Activated naive CD4-positive, alpha-beta T cell treated with anti-CD3 and anti-CD28 coated beads, Interleukin-2, amount 50 U/mL, for 72 hours (primary cell): ENCODE results near the gene RRP1B. TPM values are rescaled to one million over a fixed set of nuclear protein-coding genes. Genes with fewer than 3 reads are reported as not detected.
"Not testable (repeated sequence)": the region's sequence is repeated elsewhere in the genome, so short reads cannot be mapped to it uniquely, and the experiment has no call there.

Source experiments
- ATAC-seq, 2 donors: fragments of 150-1000 bp; cut with Tn5 transposase; 2 replicates each; pipeline ENCODE4 v1.10.0; 2021; ENCODE audit warnings: mild to moderate bottlenecking in 2 of 2, moderate library complexity in 2 of 2
- DNase-seq, 2 donors: peaks; one replicate each; pipeline ENCODE4 v3.0.0; 2021 to 2022; ENCODE audit warnings: low spot score in 2 of 2
- H3K27ac Mint-ChIP-seq, 2 donors: one replicate each; pipeline ENCODE4 v1.8.0; 2022; ENCODE audit warnings: mild to moderate bottlenecking in 2 of 2, mixed read lengths in 2 of 2
- H3K36me3 Mint-ChIP-seq, 2 donors: one replicate each; pipeline ENCODE4 v1.8.0; 2022; ENCODE audit warnings: mixed read lengths in 2 of 2
- H3K9me3 Mint-ChIP-seq, 2 donors: one replicate each; pipeline ENCODE4 v1.8.0; 2022; ENCODE audit warnings: mixed read lengths in 2 of 2
- total RNA-seq, 2 donors: library from RNA; stranded (reverse); gene quantifications; one replicate each; pipeline ENCODE4 v1.2.3, GENCODE V29; 2022

RRP1B gene, protein sequence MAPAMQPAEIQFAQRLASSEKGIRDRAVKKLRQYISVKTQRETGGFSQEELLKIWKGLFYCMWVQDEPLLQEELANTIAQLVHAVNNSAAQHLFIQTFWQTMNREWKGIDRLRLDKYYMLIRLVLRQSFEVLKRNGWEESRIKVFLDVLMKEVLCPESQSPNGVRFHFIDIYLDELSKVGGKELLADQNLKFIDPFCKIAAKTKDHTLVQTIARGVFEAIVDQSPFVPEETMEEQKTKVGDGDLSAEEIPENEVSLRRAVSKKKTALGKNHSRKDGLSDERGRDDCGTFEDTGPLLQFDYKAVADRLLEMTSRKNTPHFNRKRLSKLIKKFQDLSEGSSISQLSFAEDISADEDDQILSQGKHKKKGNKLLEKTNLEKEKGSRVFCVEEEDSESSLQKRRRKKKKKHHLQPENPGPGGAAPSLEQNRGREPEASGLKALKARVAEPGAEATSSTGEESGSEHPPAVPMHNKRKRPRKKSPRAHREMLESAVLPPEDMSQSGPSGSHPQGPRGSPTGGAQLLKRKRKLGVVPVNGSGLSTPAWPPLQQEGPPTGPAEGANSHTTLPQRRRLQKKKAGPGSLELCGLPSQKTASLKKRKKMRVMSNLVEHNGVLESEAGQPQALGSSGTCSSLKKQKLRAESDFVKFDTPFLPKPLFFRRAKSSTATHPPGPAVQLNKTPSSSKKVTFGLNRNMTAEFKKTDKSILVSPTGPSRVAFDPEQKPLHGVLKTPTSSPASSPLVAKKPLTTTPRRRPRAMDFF
- 10 to 100 TPM; 39.1 to 61.5 TPM for total RNA-seq

DNA sequence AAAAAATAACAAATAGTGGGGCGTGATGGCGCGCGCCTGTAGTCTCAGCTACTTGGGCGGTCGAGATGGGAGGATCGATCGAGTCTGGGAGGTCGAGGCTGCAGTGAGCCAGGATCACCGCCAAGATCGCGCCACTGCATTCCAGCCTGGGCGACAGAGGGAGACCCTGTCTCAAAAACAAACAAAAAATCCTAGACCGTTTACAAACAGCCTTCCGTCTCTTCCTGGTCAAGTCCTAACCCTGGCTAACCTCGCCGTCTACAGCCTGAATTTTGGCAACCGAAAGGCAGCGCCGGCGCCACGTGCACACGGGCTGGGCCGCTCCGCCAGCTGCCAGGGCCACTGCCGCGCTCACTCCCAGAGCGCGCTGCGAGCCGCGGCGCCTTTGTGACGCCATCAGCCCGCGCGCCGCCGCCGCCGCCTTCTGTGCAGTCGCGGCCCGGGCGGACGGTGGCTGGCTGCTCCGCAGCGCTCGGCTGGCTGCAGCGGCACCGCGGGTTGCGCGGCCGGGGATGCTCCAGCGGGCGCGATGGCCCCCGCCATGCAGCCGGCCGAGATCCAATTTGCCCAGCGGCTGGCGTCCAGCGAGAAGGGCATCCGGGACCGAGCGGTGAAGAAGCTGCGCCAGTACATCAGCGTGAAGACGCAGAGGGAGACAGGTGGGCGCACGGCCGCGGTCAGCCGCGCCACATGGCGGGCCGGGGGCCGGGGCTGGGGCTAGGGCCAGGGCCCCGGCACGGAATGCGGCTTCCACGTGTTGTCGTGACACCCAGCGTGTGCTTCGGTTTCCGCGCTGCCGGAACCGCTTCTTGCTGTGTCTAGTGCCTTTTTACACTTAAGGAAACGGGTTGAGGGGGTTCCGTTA lies at the start of gene RRP1B, which contains the start of gene HSF2BP:
RRP1B (plus strand) TSS at position 425 of the 865 bp plus-strand sequence; CDS start at position 530, 105 bp downstream.
HSF2BP (minus strand) TSS at position 353 of the 865 bp plus-strand sequence. CDS start 1,392 bp downstream, outside the sequence.
- DNase-seq, result peak; percentile 85 to 88
- peak; percentile 90 to 94 for ATAC-seq
- H3K36me3 Mint-ChIP-seq, result peaks cover 24 to 32% of the 10 kb centered on the region in 2 donors
- H3K9me3 Mint-ChIP-seq, result no peaks in the 10 kb centered on the region
- peak within 1 kb of the TSS; percentile 97 for H3K27ac Mint-ChIP-seq

DNA sequence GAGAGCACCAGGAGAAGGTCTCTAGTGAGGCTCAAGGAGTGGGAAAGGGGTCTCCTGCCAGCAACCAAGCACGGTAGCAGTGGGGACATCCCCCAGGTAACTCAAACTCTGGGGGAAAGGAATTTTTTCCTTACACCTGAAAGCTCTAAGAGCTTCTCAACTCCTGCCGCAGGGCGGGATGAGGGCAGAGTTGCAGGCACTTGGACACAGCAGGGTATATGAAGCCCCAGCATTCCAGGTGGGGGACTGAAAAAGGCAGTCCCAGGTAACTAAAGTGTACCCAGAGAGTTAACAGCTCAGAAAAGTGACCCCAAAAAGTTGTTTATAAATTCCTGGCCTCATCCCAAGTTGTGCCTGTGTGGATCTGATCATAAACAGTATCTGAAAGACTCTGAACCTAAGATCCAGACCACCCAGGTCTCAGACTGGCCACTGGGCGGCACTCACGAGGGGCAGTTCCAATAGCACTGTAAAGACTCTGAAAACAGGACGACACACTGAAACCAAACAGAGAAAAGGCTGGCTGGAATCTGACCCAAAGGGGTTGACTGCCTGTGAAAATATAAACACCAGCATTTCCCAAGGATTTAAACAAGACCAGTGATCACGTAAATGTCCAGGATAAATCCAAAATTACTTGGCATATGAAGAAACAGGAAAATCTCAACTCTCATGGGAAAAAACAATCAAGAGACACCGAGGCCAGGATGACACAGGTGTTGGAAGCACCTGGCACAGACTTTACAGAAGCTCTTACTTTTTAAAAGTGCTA lies 47.6 kb upstream of the RRP1B start:
- Mint-ChIP-seq H3K27ac (no peak overlapping the region), H3K36me3 (no peaks in the 10 kb centered on the region), H3K9me3 (no peaks in the 10 kb centered on the region)
- DNase-seq (no peak), ATAC-seq (no peak)

DNA sequence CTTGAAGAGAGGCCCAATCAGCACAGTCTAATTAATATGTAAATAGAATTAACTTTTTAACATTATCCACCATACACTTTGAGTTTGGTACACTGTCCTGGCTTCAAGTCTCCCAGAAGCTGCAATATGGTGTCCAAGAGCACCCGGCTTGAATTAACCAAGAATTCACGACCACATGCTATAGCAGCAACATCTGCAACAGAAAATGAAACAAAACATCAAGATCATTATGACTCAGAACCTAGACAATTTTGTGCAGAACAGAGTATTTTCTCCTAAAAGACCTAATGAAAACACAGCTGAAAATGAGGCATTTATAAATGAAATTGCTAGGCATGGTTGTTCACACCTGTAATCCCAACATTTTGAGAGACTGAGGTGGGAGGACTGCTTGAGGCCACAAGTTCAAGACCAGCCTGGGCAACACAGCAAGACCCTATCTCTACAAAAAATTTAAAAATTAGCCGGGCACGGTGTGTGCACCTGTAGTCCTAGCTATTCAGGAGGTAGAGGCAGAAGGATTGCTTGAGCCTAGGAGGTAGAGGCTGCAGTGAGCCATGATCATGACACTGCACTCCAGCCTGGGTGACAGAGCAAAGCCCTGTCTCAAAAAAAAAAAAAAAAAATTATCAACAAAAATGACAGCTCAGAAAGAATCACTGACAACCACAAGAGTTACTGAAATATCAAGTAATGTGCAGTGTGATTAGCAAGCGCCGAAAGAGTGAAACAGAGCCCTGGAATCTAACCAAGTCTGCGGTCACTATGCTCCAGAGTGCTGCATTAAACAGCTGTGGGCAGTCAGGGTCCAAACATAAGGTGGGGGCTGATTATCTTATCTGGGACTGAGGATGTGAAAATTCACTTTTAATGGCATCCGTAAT lies 45.4 kb upstream of the RRP1B start:
- Mint-ChIP-seq H3K9me3 (no peaks in the 10 kb centered on the region), H3K27ac (peak overlapping the region in 1 of 2 donors; percentile 22), H3K36me3 (no peaks in the 10 kb centered on the region)
- DNase-seq (no peak), ATAC-seq (peak in 1 of 2 donors; percentile 63)

DNA sequence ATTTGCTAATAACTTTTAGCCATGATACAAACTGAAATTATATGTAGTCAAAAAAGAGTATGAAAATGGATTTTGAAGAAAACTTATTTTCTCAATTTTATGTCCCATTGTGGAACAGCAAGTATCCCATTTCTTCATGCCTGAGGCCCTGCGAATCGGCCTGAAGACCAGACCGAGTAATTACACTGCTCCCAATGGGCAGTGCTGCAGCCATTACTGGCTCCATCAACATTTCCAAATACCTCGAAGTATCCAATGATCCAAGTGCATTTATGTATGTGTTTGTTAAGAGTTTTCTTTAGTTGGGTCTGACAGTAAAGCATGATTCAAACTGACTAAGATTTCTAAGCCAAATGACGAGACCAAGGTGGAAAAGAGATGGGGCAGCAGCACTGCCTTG lies 44.5 kb upstream of the RRP1B start:
- H3K9me3 Mint-ChIP-seq, result no peaks in the 10 kb centered on the region
- peaks cover 2 to 8% of the 10 kb centered on the region in 2 donors for H3K36me3 Mint-ChIP-seq

DNA sequence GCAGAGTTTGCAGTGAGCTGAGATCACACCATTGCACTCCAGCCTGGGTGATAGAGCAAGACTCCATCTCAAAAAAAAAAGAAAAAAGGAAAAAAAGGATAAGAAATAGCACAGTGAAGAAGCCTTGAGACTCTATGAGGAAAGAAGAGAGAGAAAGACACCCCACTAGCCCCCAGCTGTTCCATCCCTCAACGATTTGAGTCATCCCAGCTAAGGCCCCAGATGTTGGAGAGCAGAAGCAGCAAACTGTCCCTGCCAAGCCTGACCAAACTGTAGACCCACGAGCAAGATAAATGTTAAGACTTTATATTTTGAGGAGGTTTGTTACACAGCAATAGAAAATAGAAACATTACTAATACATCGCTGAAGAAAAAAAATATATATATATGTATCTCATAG lies 42.5 kb upstream of the RRP1B start:
- DNase-seq, result not testable (repeated sequence)

More for the DNA sequence above, 44.5 kb upstream of the RRP1B start:
- ATAC-seq (no peak), DNase-seq (no peak)
- no peak overlapping the region for H3K27ac Mint-ChIP-seq

DNA sequence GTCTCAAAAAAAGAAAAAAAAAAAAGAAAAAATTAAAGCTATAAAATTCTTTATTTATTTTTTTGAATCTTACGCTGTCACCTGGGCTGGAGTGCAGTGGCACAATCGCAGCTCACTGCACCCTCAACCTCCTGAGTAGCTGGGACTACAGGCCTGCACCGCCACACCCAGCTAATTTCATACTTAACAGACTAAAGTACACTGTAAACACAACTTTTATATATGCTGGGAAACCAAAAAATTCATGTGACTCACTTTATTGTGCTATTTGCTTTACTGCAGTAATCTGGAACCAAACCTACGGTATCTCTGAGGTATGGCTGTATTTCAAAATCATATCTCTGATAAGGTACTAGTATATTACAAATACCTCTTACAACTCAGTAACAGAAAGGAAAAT lies 40.4 kb upstream of the RRP1B start:
- Mint-ChIP-seq H3K27ac (no peak overlapping the region), H3K9me3 (no peaks in the 10 kb centered on the region), H3K36me3 (peaks cover 13 to 18% of the 10 kb centered on the region in 2 donors)
- ATAC-seq (no peak), DNase-seq (no peak)

More for the DNA sequence above, 42.5 kb upstream of the RRP1B start:
- Mint-ChIP-seq H3K27ac (peak overlapping the region in 1 of 2 donors; percentile 41), H3K36me3 (peaks cover 13 to 18% of the 10 kb centered on the region in 2 donors)
- ATAC-seq, H3K9me3 Mint-ChIP-seq: not testable (repeated sequence)

DNA sequence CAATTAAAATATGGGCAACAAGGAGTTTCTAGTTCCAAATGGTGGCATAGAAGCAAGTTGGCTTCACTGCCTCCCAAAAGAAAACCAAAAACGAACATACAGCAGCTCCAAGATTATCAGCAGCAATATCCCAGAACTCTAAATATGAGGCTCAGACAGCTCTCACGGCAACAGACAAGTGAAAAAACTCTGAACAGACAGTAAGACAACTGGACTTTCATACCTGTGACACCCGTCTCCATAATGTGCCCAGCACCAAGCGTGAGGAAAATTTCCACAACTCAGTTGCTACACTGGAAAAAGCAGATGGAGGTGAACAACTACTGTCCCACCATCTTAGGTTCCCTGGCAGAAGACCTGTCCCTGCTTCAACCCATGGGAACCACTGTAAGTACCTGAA lies 40.0 kb upstream of the RRP1B start:
- DNase-seq (no peak), ATAC-seq (no peak)
- no peak overlapping the region for H3K27ac Mint-ChIP-seq
- H3K9me3 Mint-ChIP-seq, result no peaks in the 10 kb centered on the region
- peaks cover 13 to 18% of the 10 kb centered on the region in 2 donors for H3K36me3 Mint-ChIP-seq

DNA sequence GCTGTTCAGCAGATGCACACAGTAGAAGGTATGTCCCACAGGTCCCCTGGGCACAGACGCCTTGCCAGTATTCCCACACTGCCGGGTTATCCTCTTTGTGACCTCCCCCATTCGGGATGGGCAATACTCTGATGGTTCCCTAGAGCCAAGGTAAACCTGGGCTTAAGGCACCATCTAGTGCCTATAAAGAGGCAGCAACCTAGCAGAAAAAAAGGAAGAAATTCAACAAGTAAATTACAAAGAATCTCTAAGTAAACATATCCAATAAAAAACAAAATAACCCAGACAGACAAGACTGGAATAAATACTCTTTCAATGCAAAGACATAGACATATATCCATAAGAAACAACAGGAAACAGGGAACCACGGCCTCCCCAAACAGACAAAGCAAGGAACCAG lies 39.5 kb upstream of the RRP1B start:
- Mint-ChIP-seq H3K36me3 (peaks cover 13 to 18% of the 10 kb centered on the region in 2 donors), H3K9me3 (no peaks in the 10 kb centered on the region), H3K27ac (no peak overlapping the region)
- no peak for ATAC-seq
- DNase-seq, result no peak

DNA sequence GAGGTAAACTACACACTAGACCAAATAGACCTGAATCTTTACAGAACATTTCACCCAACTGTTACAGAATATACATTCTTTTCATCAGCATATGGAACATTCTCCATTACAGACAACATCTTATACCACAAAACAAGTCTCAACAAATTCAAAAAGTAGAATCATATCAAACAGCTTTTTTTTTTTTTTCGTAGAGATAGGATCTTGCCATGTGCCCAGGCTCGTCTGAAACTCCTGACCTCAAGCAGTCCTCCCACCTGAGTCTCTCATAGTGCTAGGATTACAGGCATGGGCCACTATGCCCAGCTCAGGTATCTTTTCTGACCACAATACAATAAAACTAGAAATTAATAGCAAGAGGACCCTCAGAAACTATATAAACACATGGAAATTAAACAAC lies 36.6 kb upstream of the RRP1B start:
- Mint-ChIP-seq H3K9me3 (no peaks in the 10 kb centered on the region), H3K27ac (no peak overlapping the region), H3K36me3 (peaks cover 13 to 18% of the 10 kb centered on the region in 2 donors)
- ATAC-seq, result no peak
- DNase-seq, result no peak

DNA sequence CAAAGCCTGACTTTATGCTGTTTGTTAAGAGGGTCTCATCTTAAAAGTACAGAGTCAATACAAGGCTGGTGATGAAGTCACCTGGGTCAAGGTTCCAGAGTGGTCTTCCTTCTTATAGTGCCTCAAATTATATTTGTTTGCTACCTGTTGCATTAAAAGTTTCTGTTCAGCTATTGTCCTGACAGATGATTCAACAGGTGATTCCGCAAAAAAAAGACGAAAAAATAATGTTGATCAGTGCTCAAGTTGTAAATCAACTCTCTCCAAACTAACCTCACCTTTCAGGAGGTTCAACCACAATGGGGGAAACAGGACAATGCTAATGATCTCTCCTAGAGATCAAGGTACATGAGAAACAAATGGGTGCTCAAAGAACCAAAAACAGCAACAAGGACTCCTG lies 35.8 kb upstream of the RRP1B start:
- Mint-ChIP-seq H3K27ac (no peak overlapping the region), H3K9me3 (peaks cover 0 to 4% of the 10 kb centered on the region in 2 donors), H3K36me3 (peaks cover 13 to 23% of the 10 kb centered on the region in 2 donors)
- no peak for DNase-seq
- ATAC-seq, result no peak

DNA sequence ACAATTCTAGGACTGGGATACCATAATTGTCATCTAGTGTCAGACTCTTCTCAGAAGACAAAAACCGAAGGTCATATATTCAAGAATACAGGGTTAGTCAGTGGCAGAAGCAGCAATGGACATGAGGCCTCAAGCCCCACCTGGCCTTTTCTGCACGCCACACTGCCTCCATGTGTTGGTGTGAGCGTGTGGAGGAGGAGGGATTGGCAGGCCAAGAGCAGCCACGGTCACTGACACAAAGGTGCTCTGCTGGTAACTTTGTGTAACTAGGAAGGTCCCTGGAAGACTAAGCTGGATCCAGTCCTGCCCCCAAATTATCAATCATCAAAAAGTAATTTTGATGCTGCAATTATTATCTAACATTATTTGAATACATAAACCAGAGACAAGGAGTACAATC lies 35.0 kb upstream of the RRP1B start:
- DNase-seq (no peak), ATAC-seq (no peak)
- H3K36me3 Mint-ChIP-seq, result peaks cover 13 to 23% of the 10 kb centered on the region in 2 donors
- no peak overlapping the region for H3K27ac Mint-ChIP-seq
- peaks cover 0 to 4% of the 10 kb centered on the region in 2 donors for H3K9me3 Mint-ChIP-seq

DNA sequence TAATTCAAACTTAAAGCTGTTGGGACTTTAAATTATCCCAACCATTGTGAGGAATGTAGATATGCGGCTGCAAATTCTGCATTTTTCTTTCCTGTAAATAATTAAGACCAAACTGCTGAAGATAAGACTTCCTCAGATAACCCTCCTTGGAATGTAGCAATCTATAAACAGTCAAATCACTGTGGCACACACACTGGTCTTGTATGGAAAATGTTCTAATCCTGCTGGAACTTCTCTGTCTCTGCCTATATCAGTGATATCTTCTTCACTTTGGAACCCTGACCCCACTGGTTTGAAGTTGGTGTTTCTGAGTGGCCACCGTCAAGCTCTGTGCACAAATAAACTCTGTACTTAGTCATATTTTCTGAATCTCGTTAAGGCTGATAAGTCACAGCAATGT lies 33.0 kb upstream of the RRP1B start:
- DNase-seq, result no peak
- Mint-ChIP-seq H3K27ac (no peak overlapping the region), H3K9me3 (peaks cover 0 to 4% of the 10 kb centered on the region in 2 donors), H3K36me3 (peaks cover 0 to 8% of the 10 kb centered on the region in 2 donors)
- ATAC-seq, result no peak

DNA sequence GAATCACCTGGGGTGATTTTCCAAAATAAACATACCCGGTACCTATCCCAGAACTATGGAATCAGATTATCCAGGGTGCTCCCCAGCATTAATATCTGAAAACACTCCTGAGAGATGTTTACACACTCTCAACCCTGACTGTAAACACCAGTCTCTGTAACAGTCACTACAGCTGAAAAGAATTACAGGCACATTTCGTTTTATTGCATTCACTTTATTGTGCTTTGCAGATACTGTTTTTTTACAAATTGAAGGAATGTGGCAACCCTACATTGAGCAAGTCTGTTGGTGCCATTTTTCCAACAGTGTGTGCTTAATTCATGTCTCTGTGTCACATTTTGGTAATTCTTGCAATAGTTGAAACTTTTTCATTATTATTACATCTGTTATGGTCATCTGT lies 31.8 kb upstream of the RRP1B start:
- peaks cover 0 to 4% of the 10 kb centered on the region in 2 donors for H3K9me3 Mint-ChIP-seq
- H3K27ac Mint-ChIP-seq, result no peak overlapping the region
- peaks cover 0 to 8% of the 10 kb centered on the region in 2 donors for H3K36me3 Mint-ChIP-seq
- ATAC-seq (no peak), DNase-seq (no peak)

DNA sequence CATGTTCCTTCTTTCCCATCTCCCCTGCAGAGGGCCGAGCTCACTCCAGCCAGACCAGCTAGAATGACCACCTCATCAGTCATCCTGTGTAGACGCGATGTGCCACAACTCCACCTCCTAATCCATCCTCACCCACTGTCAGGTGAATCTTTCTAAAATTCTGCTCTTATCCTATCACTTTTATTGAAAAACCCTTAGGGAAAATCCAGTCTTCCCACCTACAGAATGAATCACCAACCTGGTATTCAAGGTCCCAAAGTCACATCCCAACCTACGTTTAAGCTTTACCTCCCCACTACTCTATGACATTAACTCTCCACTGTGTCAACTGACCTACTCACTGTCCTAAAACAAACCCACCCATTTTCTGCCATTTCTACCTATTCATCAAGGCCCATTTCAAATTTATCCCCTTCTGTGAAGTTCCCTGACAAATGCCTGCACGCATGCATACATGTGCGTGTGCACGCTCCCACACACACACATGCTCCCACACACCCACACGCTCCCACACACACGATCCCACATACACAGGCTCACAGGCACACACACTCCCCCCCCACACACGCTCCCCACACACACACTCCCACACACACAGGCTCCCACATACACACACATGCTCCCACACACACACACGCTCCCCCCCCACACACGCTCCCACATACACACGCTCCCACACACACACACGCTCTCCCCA lies 27.8 kb upstream of the RRP1B start:
- H3K36me3 Mint-ChIP-seq, result peaks cover 0 to 8% of the 10 kb centered on the region in 2 donors
- H3K9me3 Mint-ChIP-seq, result peaks cover 0 to 4% of the 10 kb centered on the region in 2 donors

More for the DNA sequence above, 27.8 kb upstream of the RRP1B start:
- ATAC-seq (no peak), DNase-seq (no peak)
- H3K27ac Mint-ChIP-seq, result no peak overlapping the region
